COLO829 (cell line): Measurements from ENCODE around the gene CLIC4.
"Not testable (repeated sequence)": the region's sequence is repeated elsewhere in the genome, so short reads cannot be mapped to it uniquely, and the experiment has no call there.

Source experiments
- DNase-seq: peaks from one replicate; pipeline ENCODE4 v3.0.0; 2012; ENCODE audit warnings: low spot score

The CLIC4 gene

GRCh38 chr1:24822887-24823286 lies 77.6 kb downstream of the CLIC4 start:
- DNase-seq: peak; percentile 37

- not testable (repeated sequence) for DNase-seq
Observed at GRCh38 chr1:24823486-24823885, 78.2 kb downstream of the CLIC4 start.

GRCh38 chr1:24825174-24825573 lies 79.9 kb downstream of the CLIC4 start:
- no peak for DNase-seq

GRCh38 chr1:24826510-24826909 lies 81.3 kb downstream of the CLIC4 start:
- DNase-seq: no peak

- DNase-seq: no peak
Observed at GRCh38 chr1:24827379-24828135, 82.3 kb downstream of the CLIC4 start.

- peak; percentile 48 for DNase-seq
Observed at GRCh38 chr1:24828183-24828886, 83.1 kb downstream of the CLIC4 start.

- no peak for DNase-seq
Observed at GRCh38 chr1:24828887-24829192, 83.6 kb downstream of the CLIC4 start.

- DNase-seq: peak; percentile 35
Observed at GRCh38 chr1:24830680-24831272, 85.5 kb downstream of the CLIC4 start.

GRCh38 chr1:24841593-24841992 lies 96.3 kb downstream of the CLIC4 start:
- no peak for DNase-seq

GRCh38 chr1:24846671-24847070 lies 101.4 kb downstream of the CLIC4 start:
- DNase-seq: no peak

- DNase-seq: peak; percentile 58
Observed at GRCh38 chr1:24847995-24848881, 103.0 kb downstream of the CLIC4 start.

- DNase-seq: peak; percentile 19
Observed at GRCh38 chr1:24849672-24850295, 104.5 kb downstream of the CLIC4 start.

GRCh38 chr1:24850328-24850920 lies 105.2 kb downstream of the CLIC4 start:
- no peak for DNase-seq

GRCh38 chr1:24853649-24854048 lies 108.4 kb downstream of the CLIC4 start:
- no peak for DNase-seq

GRCh38 chr1:24855474-24855873 lies 110.2 kb downstream of the CLIC4 start:
- no peak for DNase-seq

GRCh38 chr1:24856787-24857506 lies 111.7 kb downstream of the CLIC4 start:
- no peak for DNase-seq

GRCh38 chr1:24857507-24858133 lies 112.4 kb downstream of the CLIC4 start:
- no peak for DNase-seq

- no peak for DNase-seq
Observed at GRCh38 chr1:24858277-24858676, 113.0 kb downstream of the CLIC4 start.

- DNase-seq: no peak
Observed at GRCh38 chr1:24859063-24860010, 114.1 kb downstream of the CLIC4 start.
